Pulmonary artery endothelial cell (primary cell): ENCODE data around the gene GIGYF1. TPM values are rescaled to one million over a fixed set of nuclear protein-coding genes. Genes with fewer than 3 reads are reported as not detected.

Source experiments
- DNase-seq: peaks from one replicate; pipeline ENCODE4 v3.0.0-alpha.2; 2011; ENCODE audit warnings: low read depth, low spot score
- total RNA-seq: library from RNA; depleted of rRNA; stranded (reverse); fragments of >200 nt; gene quantifications from 2 replicates; pipeline ENCODE4 v1.2.3, GENCODE V29; 2014

GIGYF1 gene
- total RNA-seq, 1 donor from 2014 or later, result 15.8 TPM

DNA sequence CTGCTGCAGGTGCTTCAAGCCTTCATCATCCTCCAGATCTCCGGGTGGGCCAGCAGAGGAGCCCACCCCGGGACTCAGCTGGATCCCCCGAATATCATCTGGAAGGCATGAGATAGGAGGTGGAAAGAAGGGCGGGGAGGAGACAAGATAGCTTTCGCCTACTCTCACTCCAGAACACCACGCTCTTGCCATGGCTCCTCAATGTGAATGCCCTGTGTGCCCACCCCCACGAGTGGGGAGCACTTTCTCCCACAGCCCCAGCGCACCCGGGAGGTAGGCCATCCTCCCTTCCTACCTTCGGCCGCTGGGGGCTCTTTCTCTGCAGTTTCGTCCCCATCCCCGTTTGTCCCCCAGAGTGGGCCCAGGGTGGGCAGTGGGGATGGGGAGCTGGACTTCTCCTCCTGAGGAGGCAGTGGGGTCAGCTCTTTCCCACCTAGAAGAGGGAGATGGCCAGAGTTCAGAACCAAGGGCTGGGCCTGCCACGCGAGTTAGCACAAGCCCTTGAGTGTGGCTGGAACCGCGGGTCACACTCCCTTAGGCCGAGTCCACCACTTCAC, 8.9 kb downstream of the GIGYF1 start:
- DNase-seq, result no peak

DNA sequence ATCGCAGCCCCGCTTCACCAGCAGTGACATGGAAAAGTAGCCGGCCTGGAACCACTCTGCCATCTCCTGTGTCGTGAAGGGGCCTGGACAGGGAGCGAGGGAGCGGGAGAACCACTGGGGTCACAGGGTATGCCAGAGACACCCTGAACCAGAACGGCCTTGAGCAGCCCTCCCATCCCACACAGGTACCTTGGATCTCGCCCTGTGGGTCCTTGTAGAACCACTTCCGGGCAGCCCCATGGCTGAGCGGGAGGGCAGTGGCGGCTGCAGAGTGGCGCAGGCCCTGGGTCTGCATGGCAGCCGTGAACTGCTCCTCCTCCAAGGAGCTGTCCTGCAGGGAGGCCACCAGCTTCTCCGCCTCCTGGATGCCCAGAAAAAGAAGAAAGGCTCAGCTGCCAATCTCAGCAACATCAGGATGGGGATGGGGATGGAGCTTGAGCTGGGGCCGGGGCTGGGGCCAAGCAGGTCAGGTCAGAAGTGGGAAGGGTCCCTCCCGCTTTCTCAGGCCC, 9.5 kb downstream of the GIGYF1 start:
- no peak for DNase-seq

DNA sequence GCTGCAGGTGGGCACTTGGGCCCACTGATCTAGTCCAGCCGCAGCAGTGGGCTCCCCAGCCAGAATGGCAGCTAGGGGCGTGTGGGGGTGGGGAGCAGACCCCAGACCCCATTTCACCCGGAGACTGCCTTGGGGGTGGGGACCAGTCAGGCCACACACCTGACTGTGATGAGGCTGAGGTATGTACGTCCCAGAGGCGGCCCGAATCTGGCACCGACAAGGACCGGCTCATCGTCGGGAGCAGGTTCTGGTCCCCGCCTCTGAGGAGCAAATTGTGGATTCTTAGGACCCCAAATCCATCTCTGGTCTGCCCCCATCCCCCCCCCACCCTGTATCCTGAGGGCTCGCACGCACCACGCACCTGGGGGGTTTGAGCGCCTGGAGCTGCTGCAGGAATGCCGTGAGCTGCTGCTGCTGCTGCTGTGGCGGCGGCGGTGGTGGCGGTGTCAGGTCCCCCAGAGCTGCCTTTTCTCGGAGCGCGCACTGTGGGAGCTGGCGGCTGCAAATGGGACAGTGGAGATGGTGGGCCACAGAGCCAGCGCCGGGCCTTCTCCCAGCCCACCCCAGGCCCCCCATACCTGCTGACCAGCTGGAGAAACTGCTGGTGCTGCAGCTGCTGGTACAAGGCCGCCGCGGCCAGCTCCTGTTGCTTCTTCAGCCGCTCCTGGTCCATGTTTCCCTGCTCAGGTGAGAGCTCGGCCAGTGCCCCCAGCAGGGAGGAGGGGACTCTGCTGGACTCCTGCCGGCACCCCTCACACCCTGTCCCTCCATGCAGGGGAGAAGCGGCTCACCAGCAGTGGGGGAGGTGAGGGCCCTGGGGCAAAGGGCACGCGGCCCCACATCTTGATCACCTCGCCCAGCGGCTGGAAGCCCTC, 10.2 kb downstream of the GIGYF1 start:
- DNase-seq, result no peak

DNA sequence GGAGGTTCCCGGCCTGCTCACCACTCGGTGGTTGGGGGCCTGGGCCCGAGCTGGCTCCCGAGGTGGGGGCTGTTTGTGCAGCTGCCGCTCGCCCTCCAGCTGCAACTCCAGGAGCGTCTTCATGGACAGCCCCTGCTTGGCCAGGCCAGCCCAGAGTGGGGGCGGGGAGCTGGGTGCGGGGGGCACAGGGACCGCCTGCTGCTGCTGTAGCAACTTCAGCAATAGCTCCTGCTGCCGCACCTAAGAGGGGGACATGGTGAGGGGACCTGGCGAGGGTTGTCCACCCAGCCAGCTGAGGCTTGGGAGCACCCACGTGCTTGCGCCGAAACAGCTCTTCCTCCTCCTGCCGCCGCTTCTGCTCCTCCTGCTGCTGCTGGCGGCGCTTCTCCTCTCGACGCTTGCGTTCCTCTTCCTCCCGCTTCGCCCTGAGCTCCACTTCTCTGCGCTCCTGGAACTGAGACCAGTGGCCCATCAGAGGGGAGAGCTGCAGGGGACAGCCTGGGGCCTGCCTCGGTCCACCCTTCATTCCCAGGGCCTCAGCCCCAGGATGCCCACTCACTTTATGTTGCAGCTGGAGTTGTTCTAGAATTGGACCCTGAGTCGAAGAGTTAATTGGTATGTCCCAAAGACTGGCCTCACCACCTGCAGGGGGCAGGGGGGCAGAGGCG, 10.9 kb downstream of the GIGYF1 start:
- DNase-seq, result no peak

DNA sequence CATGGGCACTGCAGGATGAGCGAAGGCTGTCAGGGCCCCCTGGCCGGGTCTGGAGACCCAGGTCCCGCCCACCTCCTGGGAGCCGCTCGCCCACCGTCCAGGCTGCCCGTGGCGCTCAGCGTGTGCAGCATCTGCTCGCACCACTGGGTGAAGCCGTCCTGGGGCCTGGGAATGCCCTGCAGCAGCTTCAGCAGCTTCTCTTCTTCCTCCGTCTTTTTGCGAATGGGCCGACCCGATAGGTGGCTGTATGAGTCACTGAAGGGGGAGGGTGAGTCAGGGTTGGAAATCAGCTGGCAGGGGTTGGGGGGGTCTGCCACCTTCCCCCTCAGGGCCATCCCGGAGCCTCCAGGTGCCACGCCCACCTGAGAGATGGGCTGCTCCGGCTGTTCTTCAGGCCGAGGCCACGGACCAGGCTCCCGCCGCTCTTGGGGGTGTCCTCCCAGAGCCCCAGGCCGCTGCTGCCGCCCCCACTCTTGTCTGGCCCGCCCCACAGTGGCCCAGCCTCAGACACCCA, 11.8 kb downstream of the GIGYF1 start:
- no peak for DNase-seq

DNA sequence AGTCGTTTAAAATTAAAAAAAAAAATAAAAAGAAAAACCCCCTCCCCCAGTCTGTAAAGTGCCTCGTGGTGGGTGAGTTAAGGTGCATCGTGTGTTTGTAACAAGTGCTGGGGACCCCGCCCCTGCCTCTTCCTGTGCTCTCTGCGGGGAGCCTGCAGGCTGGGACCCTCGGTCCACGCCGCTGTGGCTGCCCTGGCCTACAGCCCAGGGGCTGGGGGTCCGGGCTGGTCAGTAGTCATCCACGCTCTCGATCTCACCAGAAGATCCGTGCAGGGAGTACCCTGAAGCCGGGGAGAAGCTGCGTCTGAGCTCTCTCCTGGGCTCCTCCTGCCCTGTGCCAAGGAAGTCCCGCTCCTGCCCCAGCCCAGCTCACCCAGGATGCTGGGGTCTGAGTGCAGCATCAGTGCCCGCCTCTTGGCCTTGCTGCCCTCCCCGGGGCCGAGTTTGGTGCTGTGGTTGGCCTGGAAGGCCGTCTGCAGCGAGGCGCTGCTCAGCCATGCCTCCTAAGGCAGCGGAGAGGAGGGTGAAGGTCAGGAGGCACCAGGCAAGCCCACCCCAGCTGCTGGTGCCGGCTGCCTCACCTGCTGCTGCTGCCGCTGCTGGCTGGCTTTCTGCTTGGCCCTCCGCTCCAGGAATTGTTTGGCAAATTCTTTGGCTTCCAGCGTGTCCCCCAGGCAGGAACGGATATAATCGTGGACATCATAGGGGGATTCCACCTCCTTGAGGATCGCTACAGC, 12.4 kb downstream of the GIGYF1 start:
- DNase-seq, result no peak

DNA sequence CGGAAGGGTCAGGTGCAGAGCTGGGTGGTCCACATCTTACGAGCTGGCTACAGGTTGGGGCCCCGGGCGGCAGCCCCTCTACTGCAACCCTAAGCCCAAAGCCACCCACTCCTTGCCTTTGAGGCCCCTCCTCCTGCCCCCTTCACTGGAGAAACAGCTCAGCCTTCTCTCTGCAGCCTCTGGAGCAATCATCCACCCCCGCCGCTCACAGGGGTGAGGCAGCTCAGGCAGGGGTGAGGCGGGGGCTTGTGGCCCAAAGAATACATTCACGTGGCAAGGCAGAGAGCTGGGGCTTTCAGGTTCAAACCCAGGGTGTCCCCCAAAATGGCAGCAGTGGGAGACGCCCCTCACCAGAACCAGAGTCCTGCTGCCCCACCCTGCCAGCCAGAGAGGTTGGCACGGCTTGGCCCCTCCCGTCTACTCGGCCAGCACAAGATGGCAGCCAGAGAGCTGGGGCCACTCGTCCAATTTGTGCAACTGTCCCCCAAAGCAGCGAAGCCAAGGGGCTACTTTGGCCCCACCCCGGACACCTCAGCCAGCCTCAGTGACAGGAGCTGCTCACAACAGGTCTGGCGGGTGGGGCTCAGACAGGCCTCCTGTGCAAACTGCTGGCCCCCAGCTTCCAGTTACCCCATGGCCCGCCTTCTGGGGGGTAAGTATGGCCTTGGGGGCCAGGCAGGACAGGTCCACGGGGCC, 13.3 kb downstream of the GIGYF1 start:
- DNase-seq, result no peak

DNA sequence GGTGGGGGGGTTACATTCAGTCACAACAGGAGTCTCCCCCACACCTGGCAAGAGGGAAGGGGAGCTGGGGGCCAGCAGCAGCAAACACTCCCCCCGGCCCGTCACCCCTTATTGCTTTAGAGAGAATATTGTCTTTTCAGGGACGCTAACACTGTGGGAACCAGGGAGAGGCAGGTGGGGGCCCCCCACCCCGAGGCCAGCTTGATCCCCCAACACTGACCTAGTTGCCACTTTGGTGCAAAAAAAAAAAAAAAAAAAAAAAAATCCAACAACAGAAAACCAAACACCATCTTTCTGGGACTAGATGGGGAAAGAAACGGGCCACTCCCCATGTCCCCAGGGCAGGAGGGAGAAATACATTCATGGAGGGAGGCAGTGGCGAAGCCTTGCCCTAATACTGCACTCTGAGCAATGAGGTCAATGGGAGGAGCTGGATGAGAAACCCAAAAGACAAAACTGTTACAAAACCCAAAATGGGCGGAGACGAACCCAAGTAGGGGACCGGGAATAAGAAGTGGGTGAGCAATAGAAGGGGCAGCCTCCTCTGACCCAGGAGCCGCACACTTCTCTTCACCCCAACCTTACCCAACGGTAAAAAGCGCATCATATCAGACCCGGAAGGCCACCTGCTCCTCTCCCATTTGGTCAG, 14.0 kb downstream of the GIGYF1 start:
- no peak for DNase-seq

DNA sequence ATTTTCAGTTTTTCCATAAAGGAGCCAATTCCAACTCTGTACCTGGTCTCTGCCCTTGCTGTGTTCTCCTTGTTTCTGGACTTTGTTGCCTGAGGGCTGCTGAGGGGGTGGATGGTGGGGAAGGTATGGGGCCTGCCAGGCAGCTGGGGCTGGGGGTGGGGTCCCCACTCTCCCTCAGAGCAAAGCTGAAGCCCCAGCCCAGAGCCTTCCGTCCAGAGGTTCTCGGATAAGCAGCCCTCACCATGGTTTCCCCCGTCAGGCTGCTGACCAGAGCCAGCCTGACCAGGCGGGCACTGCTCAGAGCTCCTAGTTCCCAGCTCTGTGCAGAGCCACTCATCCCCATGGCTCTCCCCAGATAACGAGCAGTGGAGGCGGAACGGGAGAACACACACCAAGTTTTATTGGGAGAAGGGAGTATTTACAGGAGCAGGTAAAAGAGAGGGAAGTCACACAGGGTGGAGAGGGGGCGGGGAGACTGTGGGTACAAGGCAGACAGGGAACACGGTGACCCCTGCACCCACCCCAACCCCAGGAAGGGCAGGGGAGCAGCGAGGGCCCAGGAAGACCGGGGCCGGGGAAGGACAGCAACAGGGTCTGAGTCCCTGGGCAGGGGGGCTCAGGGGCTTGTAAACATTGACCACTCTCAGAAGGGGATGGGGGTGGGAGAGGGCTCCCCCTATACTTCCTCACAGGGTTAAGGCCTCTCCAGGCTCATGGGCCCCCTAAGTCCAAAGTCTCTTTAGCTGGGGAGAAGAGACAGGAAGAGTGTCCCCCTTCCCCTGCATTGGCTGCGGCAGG, 14.7 kb downstream of the GIGYF1 start:
- no peak for DNase-seq

DNA sequence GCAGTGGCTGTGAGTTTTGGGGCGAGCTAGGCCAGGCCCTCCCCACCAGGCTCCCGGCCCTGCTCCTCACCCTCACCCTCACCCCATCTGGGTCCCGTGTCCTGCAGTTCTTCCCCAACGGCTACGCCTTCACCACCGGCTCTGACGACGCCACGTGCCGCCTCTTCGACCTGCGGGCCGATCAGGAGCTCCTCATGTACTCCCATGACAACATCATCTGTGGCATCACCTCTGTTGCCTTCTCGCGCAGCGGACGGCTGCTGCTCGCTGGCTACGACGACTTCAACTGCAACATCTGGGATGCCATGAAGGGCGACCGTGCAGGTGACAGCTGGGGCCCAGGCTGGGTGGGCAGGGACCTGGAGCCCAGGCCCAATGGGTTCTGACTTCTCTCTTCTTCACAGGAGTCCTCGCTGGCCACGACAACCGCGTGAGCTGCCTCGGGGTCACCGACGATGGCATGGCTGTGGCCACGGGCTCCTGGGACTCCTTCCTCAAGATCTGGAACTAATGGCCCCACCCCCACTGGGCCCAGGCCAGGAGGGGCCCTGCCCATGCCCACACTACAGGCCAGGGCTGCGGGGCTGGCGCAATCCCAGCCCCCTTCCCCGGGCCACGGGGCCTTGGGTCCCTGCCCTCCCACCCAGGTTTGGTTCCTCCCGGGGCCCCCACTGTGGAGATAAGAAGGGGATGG, 15.6 kb downstream of the GIGYF1 start:
- DNase-seq, result no peak

DNA sequence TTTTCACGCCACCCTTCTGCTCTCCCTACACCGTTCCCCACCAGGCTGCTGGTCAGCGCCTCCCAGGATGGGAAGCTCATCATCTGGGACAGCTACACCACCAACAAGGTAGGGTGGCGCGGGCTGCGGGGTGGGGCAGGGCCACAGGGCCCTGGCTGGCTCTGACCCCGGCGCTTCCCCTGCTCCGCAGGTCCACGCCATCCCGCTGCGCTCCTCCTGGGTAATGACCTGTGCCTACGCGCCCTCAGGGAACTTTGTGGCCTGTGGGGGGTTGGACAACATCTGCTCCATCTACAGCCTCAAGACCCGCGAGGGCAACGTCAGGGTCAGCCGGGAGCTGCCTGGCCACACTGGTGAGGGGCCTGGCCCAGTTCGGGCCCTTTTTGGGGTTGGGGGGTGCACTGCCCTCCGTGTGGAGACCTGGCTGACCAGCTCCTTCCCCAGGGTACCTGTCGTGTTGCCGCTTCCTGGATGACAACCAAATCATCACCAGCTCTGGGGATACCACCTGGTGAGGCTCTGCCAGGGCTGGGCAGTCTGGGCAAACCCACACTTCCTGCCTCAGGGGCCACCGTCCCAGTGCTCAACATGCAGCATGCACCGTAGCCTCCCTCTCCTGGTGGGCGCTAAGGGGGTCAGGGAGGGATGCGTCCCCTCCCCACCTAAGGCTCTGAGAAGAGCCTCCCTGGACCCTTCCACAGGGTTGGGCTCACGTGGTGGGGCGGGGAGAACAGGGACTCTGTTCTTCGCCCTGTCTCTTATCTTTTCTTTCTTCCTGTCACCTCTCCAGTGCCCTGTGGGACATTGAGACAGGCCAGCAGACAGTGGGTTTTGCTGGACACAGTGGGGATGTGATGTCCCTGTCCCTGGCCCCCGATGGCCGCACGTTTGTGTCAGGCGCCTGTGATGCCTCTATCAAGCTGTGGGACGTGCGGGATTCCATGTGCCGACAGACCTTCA, 16.5 kb downstream of the GIGYF1 start:
- no peak for DNase-seq

DNA sequence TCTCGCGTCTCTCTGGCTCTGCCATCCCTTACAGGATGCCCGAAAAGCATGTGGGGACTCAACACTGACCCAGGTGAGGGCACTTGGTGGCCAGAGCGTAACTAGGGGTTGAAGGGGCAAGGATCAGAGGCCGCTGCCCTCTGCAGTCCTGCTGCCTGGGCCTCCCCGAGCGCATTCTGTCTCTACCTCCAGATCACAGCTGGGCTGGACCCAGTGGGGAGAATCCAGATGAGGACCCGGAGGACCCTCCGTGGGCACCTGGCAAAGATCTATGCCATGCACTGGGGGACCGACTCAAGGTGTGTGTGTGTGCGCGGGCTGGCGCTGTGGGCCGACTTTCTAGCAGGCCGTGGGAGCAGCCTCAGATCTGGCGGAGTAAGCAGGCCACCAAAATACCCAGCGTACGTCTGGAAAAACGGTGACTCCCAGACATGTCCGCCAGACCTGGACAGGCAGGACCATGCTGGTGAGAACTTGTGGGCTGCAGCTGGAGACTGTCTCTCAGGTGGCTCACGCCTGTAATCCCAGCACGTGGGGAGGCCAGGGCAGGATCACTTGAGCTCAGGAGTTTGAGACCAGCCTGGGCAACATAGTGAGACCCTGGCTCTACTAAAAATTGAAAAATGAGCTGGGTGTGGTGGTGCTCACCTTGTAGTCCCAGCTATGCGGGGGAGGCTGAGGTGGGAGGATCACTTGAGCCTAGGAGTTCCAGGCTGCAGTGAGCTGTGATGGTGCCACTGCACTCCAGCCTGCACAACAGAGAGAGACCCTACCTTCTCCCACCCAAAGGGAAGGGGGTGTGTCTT, 17.3 kb downstream of the GIGYF1 start:
- no peak for DNase-seq

DNA sequence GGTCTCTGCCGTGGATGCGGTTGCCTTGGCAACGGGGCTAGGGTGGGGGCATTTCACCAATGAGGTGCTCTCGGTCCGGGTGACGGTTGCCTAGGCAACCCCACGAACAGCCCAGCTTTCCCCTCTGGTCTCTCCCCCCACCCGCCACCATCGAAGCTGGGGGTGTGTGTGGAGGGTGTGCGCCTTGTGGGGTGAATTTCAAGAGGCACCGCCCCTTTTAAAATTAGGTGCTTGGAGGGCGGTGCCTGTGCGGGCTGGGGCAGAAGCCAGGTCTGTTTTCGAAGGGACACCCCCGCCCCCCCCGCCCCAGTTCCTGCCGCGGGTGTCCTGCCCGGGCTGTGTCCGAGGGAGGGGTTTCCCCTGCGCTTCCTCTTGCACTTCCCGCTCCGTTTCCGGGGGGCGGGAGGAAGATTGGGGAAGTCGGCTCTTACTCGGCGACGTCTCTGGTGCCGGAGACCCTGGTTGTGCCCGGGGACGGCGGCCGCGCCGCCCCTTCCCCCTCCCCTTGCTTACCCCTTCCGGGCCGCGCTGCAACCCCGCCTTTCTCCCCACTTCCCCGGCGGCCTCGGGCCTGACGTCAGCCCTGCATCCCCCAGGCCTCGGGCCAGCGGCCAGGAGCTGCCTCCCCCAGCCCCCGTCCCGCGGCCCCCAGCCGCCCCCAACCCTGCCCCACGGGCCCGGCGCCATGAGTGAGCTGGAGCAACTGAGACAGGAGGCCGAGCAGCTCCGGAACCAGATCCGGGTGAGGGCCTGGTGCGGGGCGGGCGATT, 18.3 kb downstream of the GIGYF1 start:
- no peak for DNase-seq

DNA sequence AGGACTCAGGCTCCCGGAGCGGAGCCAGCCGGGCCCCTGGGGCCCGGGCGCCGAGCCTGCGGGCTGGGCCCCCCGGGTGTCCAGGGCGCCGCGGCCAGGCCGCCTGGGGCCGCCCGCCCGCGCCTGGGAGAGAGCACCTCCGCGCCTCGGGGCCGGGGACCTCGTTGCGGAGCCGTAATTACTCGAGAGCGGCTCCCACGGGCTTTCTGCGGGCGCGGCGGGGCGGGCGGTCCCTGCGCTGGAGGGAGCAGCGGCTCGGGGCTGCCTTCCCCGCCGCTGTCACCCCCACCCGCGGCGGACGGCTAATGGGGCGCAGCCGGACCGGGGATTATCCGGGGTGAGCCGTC, 19.0 kb downstream of the GIGYF1 start:
- no peak for DNase-seq

DNA sequence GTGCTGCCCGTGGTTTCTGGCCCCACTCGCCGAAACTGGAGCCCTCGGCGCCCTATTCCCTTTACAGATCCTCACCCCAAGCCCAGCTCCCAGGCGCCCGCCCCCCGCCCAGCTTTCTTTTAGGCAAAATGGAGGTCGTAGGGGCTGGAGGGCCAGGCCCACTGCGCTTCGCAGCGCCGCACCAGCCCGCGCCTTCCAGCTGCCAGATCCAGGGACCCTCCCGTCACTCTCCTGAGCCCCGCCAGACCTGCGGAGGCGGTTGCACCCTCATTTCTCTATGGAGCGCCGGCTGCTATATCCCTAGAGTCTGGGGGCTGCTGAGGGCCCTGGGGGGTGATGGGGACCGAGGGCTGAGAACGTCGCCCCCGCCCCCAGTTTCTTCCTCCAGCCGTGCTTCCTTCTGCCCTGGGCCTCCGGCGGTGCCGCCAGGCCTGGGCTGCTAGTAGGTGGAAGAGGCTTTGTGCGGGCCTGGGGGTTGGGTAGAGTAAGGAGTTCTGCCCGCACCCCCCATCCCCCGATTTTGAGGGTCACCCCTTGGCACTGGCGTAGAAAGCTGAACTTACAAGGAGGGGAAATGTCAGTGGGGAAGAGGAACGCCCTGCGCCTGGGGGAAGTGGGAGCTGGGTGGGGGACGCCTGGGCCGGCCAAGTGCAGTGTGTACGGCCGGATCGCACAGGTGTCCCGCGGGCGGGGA, 19.5 kb downstream of the GIGYF1 start:
- DNase-seq, result no peak
